Neuronal stem cell (in vitro differentiated cells): ENCODE data around the gene VSIG2.

Source experiments
- DNase-seq: peaks from one replicate; pipeline ENCODE4 v3.0.0-alpha.2; 2013; ENCODE audit warnings: low spot score
- H2AFZ ChIP-seq: one replicate; pipeline ENCODE4 v1.6.1; 2013; ENCODE audit warnings: mild to moderate bottlenecking, low read length, inconsistent platforms
- H2AK5ac ChIP-seq: 2 replicates; pipeline ENCODE4 v1.6.1; 2013; ENCODE audit warnings: low read depth, mild to moderate bottlenecking, inconsistent platforms, low read length, moderate library complexity, mixed read lengths
- H2BK120ac ChIP-seq: 2 replicates; pipeline ENCODE4 v1.6.1; 2013; ENCODE audit warnings: low read depth, mild to moderate bottlenecking, inconsistent platforms, low read length, moderate library complexity, mixed read lengths
- H2BK12ac ChIP-seq: one replicate; pipeline ENCODE4 v1.6.1; 2013; ENCODE audit warnings: low read length, inconsistent platforms
- H2BK15ac ChIP-seq: 2 replicates; pipeline ENCODE4 v1.6.1; 2013; ENCODE audit warnings: mild to moderate bottlenecking, low read length, inconsistent platforms, mixed read lengths
- H2BK5ac ChIP-seq: one replicate; pipeline ENCODE4 v1.6.1; 2013; ENCODE audit warnings: inconsistent platforms, mild to moderate bottlenecking, low read length, moderate library complexity
- H3K14ac ChIP-seq: one replicate; pipeline ENCODE4 v1.6.1; 2013; ENCODE audit warnings: low read length, inconsistent platforms
- H3K18ac ChIP-seq: 2 replicates; pipeline ENCODE4 v1.6.1; 2013; ENCODE audit warnings: low read length, inconsistent platforms
- H3K23ac ChIP-seq: 2 replicates; pipeline ENCODE4 v1.6.1; 2013; ENCODE audit warnings: low read depth, mild to moderate bottlenecking, mixed read lengths, low read length, inconsistent platforms; ENCODE audit not compliant: poor library complexity
- H3K27ac ChIP-seq: replicated peaks from 3 replicates; pipeline ENCODE4 v1.5.1; 2013; ENCODE audit warnings: low read length, inconsistent platforms
- H3K27me3 ChIP-seq, 3 experiments: 2 replicates each; pipeline ENCODE4 v1.6.1; 2013; ENCODE audit warnings: low read length in 3 of 3, mild to moderate bottlenecking in 2 of 3, inconsistent platforms in 1 of 3, low read depth in 1 of 3, mixed read lengths in 1 of 3, moderate library complexity in 1 of 3; ENCODE audit not compliant: control insufficient read depth in 3 of 3, insufficient read depth in 3 of 3
- H3K36me3 ChIP-seq, 2 donors: replicated peaks in 1 of 2; 2 replicates each; pipeline ENCODE4 v1.6.1; 2013; ENCODE audit warnings: low read length in 2 of 2; ENCODE audit not compliant: control insufficient read depth in 2 of 2, insufficient read depth in 2 of 2
- H3K4ac ChIP-seq: 2 replicates; pipeline ENCODE4 v1.6.1; 2013; ENCODE audit warnings: inconsistent platforms, mild to moderate bottlenecking, low read length, moderate library complexity
- H3K4me1 ChIP-seq, 2 donors: 1 replicate in 1 of 2; 2 replicates in 1 of 2; pipeline ENCODE4 v1.6.1; 2013; ENCODE audit warnings: low read length in 2 of 2, low read depth in 1 of 2; ENCODE audit not compliant: control insufficient read depth in 2 of 2, insufficient read depth in 1 of 2
- H3K4me2 ChIP-seq: one replicate; pipeline ENCODE4 v1.6.1; 2013; ENCODE audit warnings: mild to moderate bottlenecking, low read length, inconsistent platforms; ENCODE audit not compliant: insufficient read depth, poor library complexity, severe bottlenecking
- H3K4me3 ChIP-seq, 2 donors: 2 replicates each; pipeline ENCODE4 v1.5.1; 2013; ENCODE audit warnings: low read length in 2 of 2, mild to moderate bottlenecking in 2 of 2, inconsistent platforms in 1 of 2, moderate library complexity in 1 of 2
- H3K79me1 ChIP-seq: one replicate; pipeline ENCODE4 v1.6.1; 2013; ENCODE audit warnings: low read depth, mild to moderate bottlenecking, inconsistent platforms, low read length, moderate library complexity
- H3K9ac ChIP-seq: one replicate; pipeline ENCODE4 v1.6.1; 2013; ENCODE audit warnings: mild to moderate bottlenecking, low read depth, low read length, inconsistent platforms; ENCODE audit not compliant: poor library complexity
- H3K9me3 ChIP-seq, 2 donors: replicated peaks in 1 of 2; 2 replicates each; pipeline versions ENCODE3 to v1.6.1; 2013; ENCODE audit warnings: low read length in 2 of 2, mild to moderate bottlenecking in 2 of 2, inconsistent platforms in 1 of 2, low read depth in 1 of 2, mixed read lengths in 1 of 2, moderate library complexity in 1 of 2; ENCODE audit not compliant: control insufficient read depth in 2 of 2, insufficient read depth in 1 of 2
- H4K8ac ChIP-seq: one replicate; pipeline ENCODE4 v1.6.1; 2013; ENCODE audit warnings: low read depth, mild to moderate bottlenecking, inconsistent platforms, low read length, moderate library complexity
- H4K91ac ChIP-seq: one replicate; pipeline ENCODE4 v1.6.1; 2013; ENCODE audit warnings: low read length, low read depth, mild to moderate bottlenecking, inconsistent platforms; ENCODE audit not compliant: poor library complexity
- WGBS, 2 donors: extraction: QIAGEN DNeasy Blood & Tissue Kit; methylation state at CpG; one replicate each; pipeline ENCODE4 v1.1.7; 2013; ENCODE audit warnings: missing lambda C conversion rate in 2 of 2, mixed read lengths in 1 of 2; ENCODE audit not compliant: insufficient read length in 2 of 2, insufficient replicate concordance in 1 of 2; ENCODE audit errors: extremely low coverage in 2 of 2; 5-methylcytosine and 5-hydroxymethylcytosine counted together

Gene VSIG2

GRCh38 chr11:124757320-124757719, 5.3 kb upstream of the VSIG2 start:
- Histone ChIP-seq H4K8ac (no peak overlapping the region), H3K27me3 (peaks cover 0 to 87% (median 52%) of the 10 kb centered on the region in 3 experiments), H2BK120ac (no peak overlapping the region), H3K9ac (no peak overlapping the region), H2AFZ (no peak overlapping the region), H2BK5ac (no peak overlapping the region), H3K9me3 (peaks cover 5 to 8% of the 10 kb centered on the region in 2 donors), H3K4me1 (peaks cover 9 to 33% of the 10 kb centered on the region in 2 donors), H3K23ac (no peak overlapping the region), H3K79me1 (no peaks in the 10 kb centered on the region), H3K18ac (no peak overlapping the region), H4K91ac (no peak overlapping the region), H3K4me3 (no peak overlapping the region), H3K36me3 (peaks cover 0 to 4% of the 10 kb centered on the region in 2 donors), H2BK12ac (no peak overlapping the region), H3K27ac (no peak overlapping the region), H3K14ac (no peak overlapping the region), H3K4ac (no peak overlapping the region), H2BK15ac (no peak overlapping the region), H3K4me2 (no peak overlapping the region), H2AK5ac (no peak overlapping the region)
- DNase-seq = no peak
- WGBS, 2 donors = no CpG with 5 or more reads among the region's 3 CpGs

GRCh38 chr11:124756753-124757227, 4.7 kb upstream of the VSIG2 start:
- Histone ChIP-seq H3K9ac (no peak overlapping the region), H3K4me1 (peaks cover 9 to 31% of the 10 kb centered on the region in 2 donors), H3K79me1 (no peaks in the 10 kb centered on the region), H2BK15ac (no peak overlapping the region), H3K4me2 (no peak overlapping the region), H3K36me3 (peaks cover 0 to 2% of the 10 kb centered on the region in 2 donors), H2BK12ac (no peak overlapping the region), H2AK5ac (no peak overlapping the region), H3K23ac (no peak overlapping the region), H4K8ac (no peak overlapping the region), H3K27ac (no peak overlapping the region), H3K14ac (no peak overlapping the region), H2BK120ac (no peak overlapping the region), H3K9me3 (peaks cover 5 to 7% of the 10 kb centered on the region in 2 donors), H3K4ac (no peak overlapping the region), H2AFZ (no peak overlapping the region), H3K4me3 (no peak overlapping the region), H4K91ac (no peak overlapping the region), H2BK5ac (no peak overlapping the region), H3K27me3 (peaks cover 0 to 88% (median 55%) of the 10 kb centered on the region in 3 experiments), H3K18ac (no peak overlapping the region)
- no CpG with 5 or more reads among the region's 6 CpGs for WGBS, 2 donors
- no peak for DNase-seq

- no CpG with 5 or more reads among the region's 9 CpGs for WGBS, 2 donors
Measured at GRCh38 chr11:124756033-124756752, 4.1 kb upstream of the VSIG2 start.

GRCh38 chr11:124754710-124755109, 2.7 kb upstream of the VSIG2 start:
- peaks cover 5 to 8% of the 10 kb centered on the region in 2 donors for H3K9me3 ChIP-seq
- no peak overlapping the region for H4K91ac ChIP-seq
- no peak overlapping the region for H2BK15ac ChIP-seq
- no peaks in the 10 kb centered on the region for H3K79me1 ChIP-seq
- DNase-seq = no peak
- H3K27me3 ChIP-seq = peaks cover 0 to 88% (median 53%) of the 10 kb centered on the region in 3 experiments
- H3K27ac ChIP-seq = no peak overlapping the region
- H3K4me3 ChIP-seq = no peak overlapping the region
- peak overlapping the region; percentile 21 for H2AFZ ChIP-seq
- no peak overlapping the region for H3K18ac ChIP-seq
- H2AK5ac ChIP-seq = no peak overlapping the region
- H3K36me3 ChIP-seq = no peaks in the 10 kb centered on the region
- no peak overlapping the region for H3K4me2 ChIP-seq
- no peak overlapping the region for H2BK12ac ChIP-seq
- H2BK5ac ChIP-seq = no peak overlapping the region
- H3K14ac ChIP-seq = no peak overlapping the region
- no peak overlapping the region for H3K9ac ChIP-seq
- H3K4me1 ChIP-seq = peaks cover 9 to 23% of the 10 kb centered on the region in 2 donors
- no peak overlapping the region for H3K4ac ChIP-seq
- H2BK120ac ChIP-seq = no peak overlapping the region
- H3K23ac ChIP-seq = no peak overlapping the region
- no CpG with 5 or more reads among the region's 6 CpGs for WGBS, 2 donors
- no peak overlapping the region for H4K8ac ChIP-seq

More at GRCh38 chr11:124756033-124756752, 4.1 kb upstream of the VSIG2 start:
- Histone ChIP-seq H2BK5ac (no peak overlapping the region), H3K23ac (no peak overlapping the region), H4K8ac (no peak overlapping the region), H2BK15ac (no peak overlapping the region), H2BK12ac (peak overlapping the region; percentile 42), H2AK5ac (peak overlapping the region; percentile 63), H3K18ac (peak overlapping the region; percentile 83), H2BK120ac (no peak overlapping the region), H2AFZ (no peak overlapping the region), H3K27ac (no peak overlapping the region), H3K36me3 (no peaks in the 10 kb centered on the region), H3K79me1 (no peaks in the 10 kb centered on the region), H3K4ac (no peak overlapping the region), H3K4me3 (no peak overlapping the region), H3K9me3 (peaks cover 5 to 6% of the 10 kb centered on the region in 2 donors), H3K9ac (no peak overlapping the region), H3K27me3 (peaks cover 0 to 88% (median 55%) of the 10 kb centered on the region in 3 experiments), H4K91ac (no peak overlapping the region), H3K4me1 (peaks cover 9 to 26% of the 10 kb centered on the region in 2 donors), H3K4me2 (no peak overlapping the region), H3K14ac (no peak overlapping the region)
- no peak for DNase-seq
